Progenitor cell of endocrine pancreas (in vitro differentiated cells): Measurements from ENCODE around the gene ARHGAP26. TPM values are rescaled to one million over a fixed set of nuclear protein-coding genes. Genes with fewer than 3 reads are reported as not detected.
A peak's percentile ranks its signal among the peaks of the same experiment; 100 is the strongest.

Experiments used
- DNase-seq: peaks from one replicate; pipeline ENCODE4 v3.0.0; 2021; ENCODE audit warnings: low spot score; ENCODE audit not compliant: unreplicated experiment
- H3K27ac Mint-ChIP-seq: 2 replicates; pipeline ENCODE4 v1.8.0; 2021; ENCODE audit warnings: mild to moderate bottlenecking, moderate library complexity, mixed read lengths
- H3K27me3 Mint-ChIP-seq: 2 replicates; pipeline ENCODE4 v1.8.0; 2021; ENCODE audit warnings: mixed read lengths
- H3K36me3 Mint-ChIP-seq: 2 replicates; pipeline ENCODE4 v1.8.0; 2022; ENCODE audit warnings: mixed read lengths; ENCODE audit not compliant: insufficient read depth
- H3K4me1 Mint-ChIP-seq: 2 replicates; pipeline ENCODE4 v1.8.0; 2021; ENCODE audit warnings: low read depth, mixed read lengths
- H3K4me3 Mint-ChIP-seq: 2 replicates; pipeline ENCODE4 v1.8.0; 2021; ENCODE audit warnings: low read depth, mild to moderate bottlenecking, moderate library complexity, mixed read lengths
- H3K9me3 Mint-ChIP-seq: 2 replicates; pipeline ENCODE4 v1.8.0; 2021; ENCODE audit warnings: low read depth, mixed read lengths
- total RNA-seq: library from RNA; stranded (reverse); gene quantifications from 2 replicates; pipeline ENCODE4 v1.2.1, GENCODE V29; 2021
- TF ChIP-seq, protein P1 (sequence below): fragments of 200-600 bp; sonication (generic); IDR thresholded peaks from one replicate; pipeline ENCODE4 v1.5.0; 2021; ENCODE audit warnings: antibody characterized with exemption, mild to moderate bottlenecking; ENCODE audit not compliant: unreplicated experiment

ARHGAP26 gene
- total RNA-seq, 1 donor from 2014 or later = 21.3 TPM

DNA sequence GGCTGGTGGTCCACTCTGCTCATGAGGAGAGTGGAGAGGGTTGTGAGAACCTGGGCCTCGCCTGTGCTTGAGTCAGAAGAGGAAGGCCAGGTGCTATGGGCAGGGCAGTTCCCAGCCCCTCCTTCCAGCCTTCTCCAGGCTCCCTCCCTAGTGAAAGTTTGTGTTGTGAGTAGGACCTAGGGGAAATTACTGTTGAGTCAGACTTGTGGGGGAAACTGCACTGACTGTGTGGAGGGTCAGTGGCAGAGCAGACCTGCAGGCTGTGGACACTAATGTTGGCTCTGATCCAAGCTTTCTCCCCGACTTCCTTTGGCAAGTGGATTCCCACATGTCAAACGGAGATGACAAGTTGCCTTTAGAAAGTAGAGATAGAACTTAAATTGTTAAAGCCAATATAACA is 102.6 kb downstream of the ARHGAP26 start:
- TF ChIP-seq, protein P1, sequence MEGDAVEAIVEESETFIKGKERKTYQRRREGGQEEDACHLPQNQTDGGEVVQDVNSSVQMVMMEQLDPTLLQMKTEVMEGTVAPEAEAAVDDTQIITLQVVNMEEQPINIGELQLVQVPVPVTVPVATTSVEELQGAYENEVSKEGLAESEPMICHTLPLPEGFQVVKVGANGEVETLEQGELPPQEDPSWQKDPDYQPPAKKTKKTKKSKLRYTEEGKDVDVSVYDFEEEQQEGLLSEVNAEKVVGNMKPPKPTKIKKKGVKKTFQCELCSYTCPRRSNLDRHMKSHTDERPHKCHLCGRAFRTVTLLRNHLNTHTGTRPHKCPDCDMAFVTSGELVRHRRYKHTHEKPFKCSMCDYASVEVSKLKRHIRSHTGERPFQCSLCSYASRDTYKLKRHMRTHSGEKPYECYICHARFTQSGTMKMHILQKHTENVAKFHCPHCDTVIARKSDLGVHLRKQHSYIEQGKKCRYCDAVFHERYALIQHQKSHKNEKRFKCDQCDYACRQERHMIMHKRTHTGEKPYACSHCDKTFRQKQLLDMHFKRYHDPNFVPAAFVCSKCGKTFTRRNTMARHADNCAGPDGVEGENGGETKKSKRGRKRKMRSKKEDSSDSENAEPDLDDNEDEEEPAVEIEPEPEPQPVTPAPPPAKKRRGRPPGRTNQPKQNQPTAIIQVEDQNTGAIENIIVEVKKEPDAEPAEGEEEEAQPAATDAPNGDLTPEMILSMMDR = no peak
- Mint-ChIP-seq H3K4me3 (no peak overlapping the region), H3K36me3 (no peaks in the 10 kb centered on the region), H3K9me3 (no peaks in the 10 kb centered on the region), H3K4me1 (peaks cover 22% of the 10 kb centered on the region), H3K27ac (peak overlapping the region; percentile 88), H3K27me3 (peaks cover 2% of the 10 kb centered on the region)
- DNase-seq = no peak

DNA sequence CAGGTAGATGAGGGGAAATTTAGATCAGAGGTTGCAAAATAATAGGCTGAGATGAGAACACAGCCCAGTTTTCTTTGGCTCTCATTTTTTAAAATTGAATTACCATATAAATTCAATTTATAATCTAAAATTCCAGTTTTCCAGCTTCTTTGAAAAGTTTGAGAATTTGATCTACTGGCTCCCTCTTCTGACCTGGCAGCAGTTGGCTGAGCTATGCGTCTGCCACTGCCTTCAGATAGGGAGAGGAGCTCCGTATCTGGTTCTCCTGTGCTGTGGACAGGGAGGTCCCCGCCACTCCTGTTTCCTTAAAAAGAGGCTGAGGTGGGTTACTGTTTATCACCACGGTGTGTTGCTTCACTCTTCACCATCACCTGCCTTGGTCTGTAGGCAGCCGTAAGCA is 103.7 kb downstream of the ARHGAP26 start:
- Mint-ChIP-seq H3K27ac (peak overlapping the region; percentile 41), H3K4me1 (peaks cover 14% of the 10 kb centered on the region), H3K27me3 (peaks cover 2% of the 10 kb centered on the region), H3K36me3 (no peaks in the 10 kb centered on the region), H3K9me3 (no peaks in the 10 kb centered on the region), H3K4me3 (no peak overlapping the region)
- TF ChIP-seq, protein P1 = no peak
- DNase-seq = no peak

DNA sequence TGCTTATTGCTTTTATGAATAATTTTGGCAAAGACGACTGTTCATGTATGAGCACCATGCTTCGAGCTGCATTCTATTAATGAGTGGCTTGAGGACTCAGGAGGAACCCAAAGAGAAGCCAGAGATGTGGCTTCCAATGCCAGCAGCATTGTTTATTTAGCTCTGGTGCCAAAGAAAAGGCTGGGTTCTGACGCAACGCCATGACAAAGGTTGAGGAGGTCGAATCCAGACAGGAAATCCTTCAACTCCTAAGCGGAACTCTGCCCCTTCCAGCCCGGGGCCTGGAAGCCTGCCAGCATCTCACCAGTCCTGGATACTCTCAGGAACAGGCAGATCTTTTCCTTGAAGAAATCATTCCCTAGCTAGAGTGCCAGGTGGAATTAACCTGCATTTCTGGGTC is 104.4 kb downstream of the ARHGAP26 start:
- H3K27ac Mint-ChIP-seq = no peak overlapping the region
- peaks cover 2% of the 10 kb centered on the region for H3K27me3 Mint-ChIP-seq
- no peak for DNase-seq
- H3K9me3 Mint-ChIP-seq = no peaks in the 10 kb centered on the region
- TF ChIP-seq, protein P1 = no peak
- no peak overlapping the region for H3K4me3 Mint-ChIP-seq
- no peaks in the 10 kb centered on the region for H3K36me3 Mint-ChIP-seq
- H3K4me1 Mint-ChIP-seq = peaks cover 14% of the 10 kb centered on the region

DNA sequence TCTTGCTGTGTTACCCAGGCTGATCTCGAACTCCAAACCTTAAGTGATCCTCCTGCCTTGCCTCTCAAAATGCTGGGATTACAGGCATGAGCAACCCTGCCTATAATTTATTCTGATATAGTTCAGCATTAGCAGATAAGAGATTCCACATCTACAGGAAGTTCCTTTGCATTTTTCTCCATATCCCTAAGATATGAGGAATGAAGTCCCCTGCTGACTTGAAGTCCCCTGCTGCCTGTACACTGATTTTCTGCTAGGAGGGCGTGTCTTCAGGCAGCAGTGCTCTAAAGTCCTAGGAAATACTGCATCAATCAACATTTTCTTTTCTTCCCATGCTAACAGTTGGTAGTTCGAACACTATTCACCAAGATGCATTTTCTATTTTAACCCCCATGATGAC is 105.8 kb downstream of the ARHGAP26 start:
- DNase-seq = no peak
- no peak overlapping the region for H3K4me3 Mint-ChIP-seq
- peaks cover 2% of the 10 kb centered on the region for H3K27me3 Mint-ChIP-seq
- no peaks in the 10 kb centered on the region for H3K36me3 Mint-ChIP-seq
- H3K9me3 Mint-ChIP-seq = no peaks in the 10 kb centered on the region
- no peak overlapping the region for H3K27ac Mint-ChIP-seq
- TF ChIP-seq, protein P1 = no peak
- peaks cover 14% of the 10 kb centered on the region for H3K4me1 Mint-ChIP-seq

DNA sequence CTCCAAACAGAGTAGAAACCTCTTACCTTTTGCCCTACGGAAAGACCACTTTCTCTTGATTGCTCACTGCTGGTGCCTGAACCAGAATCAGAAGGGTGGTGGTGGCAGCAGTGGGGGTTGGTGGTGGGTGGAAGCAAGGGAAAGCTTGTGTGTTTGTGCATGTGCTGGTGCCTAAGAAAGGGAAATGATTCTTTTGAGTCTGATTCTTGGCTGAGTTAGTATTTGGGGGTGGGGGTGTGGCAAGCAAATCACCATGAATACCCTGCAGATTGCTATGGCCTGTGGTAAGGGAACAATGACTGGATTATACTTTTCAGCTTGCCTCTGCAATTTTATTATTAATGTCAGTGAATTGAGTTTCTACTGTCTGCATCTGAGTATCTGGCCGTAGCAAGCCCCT is 106.6 kb downstream of the ARHGAP26 start:
- H3K27ac Mint-ChIP-seq = no peak overlapping the region
- no peaks in the 10 kb centered on the region for H3K27me3 Mint-ChIP-seq
- H3K4me1 Mint-ChIP-seq = peaks cover 14% of the 10 kb centered on the region

More for the DNA sequence above, 106.6 kb downstream of the ARHGAP26 start:
- Mint-ChIP-seq H3K36me3 (no peaks in the 10 kb centered on the region), H3K9me3 (no peaks in the 10 kb centered on the region), H3K4me3 (no peak overlapping the region)
- TF ChIP-seq, protein P1 = no peak
- no peak for DNase-seq
